ENCODE results near the gene SLC25A13. TPM values are rescaled to one million over a fixed set of nuclear protein-coding genes. Genes with fewer than 3 reads are reported as not detected.

The SLC25A13 gene
- total and polyA plus RNA-seq, 2 of the 8 experiments (the other 6 are each of a cell fraction or from before 2014, with no cell fraction given): 30.8 to 85.4 TPM

DNA sequence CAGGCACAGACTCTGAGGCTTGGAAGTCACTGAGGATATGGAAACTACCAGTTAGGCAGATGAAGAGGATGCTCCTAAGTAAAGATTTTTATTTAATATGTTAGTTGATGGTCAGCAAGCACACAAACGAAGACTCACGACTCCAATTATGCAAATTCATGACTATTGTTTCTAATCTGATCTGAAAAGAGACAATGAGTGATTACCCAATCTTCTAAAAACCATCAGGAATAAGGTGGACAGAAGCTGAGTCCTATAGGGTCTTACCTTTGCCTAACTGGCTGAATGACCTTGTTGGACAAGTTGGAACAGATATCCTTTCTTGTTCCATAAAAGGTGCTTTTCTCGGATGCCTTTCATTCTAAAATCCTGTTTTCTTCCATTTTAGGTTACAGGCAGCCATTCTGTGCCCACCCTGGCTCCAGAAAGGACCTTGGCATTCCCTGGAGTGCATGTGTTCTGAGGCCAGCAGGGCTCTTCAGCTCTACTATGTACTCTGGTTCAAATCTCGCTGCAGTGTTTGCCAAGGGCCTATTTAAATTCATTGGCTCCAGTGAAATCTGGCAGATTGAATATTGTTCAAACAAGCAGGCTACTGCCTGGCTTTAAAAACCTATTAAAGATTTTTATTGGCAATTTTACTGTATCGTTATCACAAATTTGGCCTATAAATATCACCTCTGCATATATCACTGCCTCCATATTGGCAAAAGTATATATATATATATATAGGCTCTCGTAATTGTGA lies 77.5 kb downstream of the SLC25A13 start (continued):
- TF ChIP-seq TEAD4 (IDR thresholded peaks at IDR 0.05; ENCODE audit: low read depth, low read length) (no peak), NANOG (IDR thresholded peaks at IDR 0.05; ENCODE audit: insufficient read depth, low read depth, low read length, poor library complexity, severe bottlenecking) (no peak), CBX8 (IDR thresholded peaks at IDR 0.05; ENCODE audit: borderline replicate concordance, low read depth, low read length) (no peak), RNF2 (IDR thresholded peaks at IDR 0.05; ENCODE audit: borderline replicate concordance, low read depth, low read length, missing control alignments, poor library complexity, severe bottlenecking) (no peak), SP2 (IDR thresholded peaks at IDR 0.05; ENCODE audit: low read length) (no peak)

Measured in H1 (cell line).